ENCODE data around the gene NELL2.

NELL2 gene

DNA sequence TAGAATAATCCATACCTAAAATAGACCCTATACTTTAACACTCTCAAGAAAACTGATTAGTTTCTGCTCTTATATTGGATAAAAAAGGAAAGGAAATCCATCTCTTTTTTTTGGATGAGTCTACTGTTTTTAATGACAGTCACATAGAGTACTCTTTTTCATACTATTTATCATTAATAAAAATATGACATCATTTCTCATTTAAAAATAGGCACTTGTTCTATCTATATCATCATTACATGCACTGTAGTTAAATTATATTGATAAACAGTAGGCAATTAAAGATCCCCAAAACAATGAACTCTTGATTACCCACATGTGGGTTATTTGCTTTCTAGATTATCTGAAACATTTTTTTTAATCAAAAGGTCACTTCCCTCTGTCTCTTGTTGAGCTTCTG is 338.8 kb downstream of the NELL2 start:
- no peak for DNase-seq (ENCODE audit: low read depth, low spot score)

DNA sequence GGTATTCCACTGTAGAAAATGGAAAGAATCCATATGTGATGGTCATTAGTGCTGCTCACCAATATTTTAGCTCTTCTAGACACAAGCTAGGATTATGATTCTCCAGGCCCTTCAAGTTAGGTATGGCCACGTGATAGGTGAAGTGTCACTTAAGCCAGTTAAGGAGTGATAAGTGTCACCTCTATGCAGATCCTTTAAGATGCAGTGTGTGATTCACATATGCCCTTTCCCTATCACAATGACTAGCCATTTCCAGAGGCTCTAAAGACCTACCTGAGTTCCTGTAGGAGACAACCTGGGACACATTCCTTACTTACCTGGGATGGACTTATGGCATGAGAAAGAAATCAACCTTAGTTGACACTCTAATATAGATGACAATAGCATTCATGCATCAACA is 343.2 kb downstream of the NELL2 start:
- DNase-seq (ENCODE audit: low read depth, low spot score): no peak

DNA sequence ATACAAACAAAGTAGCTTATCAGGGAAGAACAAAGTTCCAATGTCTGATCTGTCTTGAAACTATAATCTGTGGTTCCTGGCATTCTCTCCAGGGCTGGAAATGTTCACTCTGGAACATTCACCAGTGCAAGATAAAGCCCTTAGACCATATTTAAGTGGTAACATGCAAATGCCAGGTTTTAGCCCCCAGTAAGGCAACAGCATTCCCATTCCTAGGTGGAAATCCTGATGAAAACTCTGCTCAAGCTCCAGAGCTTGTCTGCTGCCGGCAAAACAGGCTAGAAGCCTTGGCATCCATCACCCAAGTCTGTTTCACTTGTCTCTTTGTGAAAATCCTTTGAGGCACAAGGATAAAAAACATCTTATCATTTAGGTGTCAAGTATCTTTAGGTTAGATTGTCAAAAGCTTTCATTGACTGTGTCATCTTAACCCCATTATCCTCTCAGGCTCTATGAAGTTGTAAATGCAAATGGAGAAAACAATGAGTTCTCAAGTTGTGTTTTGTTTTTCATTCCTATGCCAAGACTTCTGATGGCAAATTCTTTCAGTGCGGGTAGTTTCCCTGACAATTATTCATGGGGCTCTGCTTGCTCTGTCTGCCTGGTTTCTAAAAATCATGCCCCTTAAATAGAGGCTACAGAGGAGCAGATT is 344.7 kb downstream of the NELL2 start:
- DNase-seq (ENCODE audit: low read depth, low spot score): no peak

DNA sequence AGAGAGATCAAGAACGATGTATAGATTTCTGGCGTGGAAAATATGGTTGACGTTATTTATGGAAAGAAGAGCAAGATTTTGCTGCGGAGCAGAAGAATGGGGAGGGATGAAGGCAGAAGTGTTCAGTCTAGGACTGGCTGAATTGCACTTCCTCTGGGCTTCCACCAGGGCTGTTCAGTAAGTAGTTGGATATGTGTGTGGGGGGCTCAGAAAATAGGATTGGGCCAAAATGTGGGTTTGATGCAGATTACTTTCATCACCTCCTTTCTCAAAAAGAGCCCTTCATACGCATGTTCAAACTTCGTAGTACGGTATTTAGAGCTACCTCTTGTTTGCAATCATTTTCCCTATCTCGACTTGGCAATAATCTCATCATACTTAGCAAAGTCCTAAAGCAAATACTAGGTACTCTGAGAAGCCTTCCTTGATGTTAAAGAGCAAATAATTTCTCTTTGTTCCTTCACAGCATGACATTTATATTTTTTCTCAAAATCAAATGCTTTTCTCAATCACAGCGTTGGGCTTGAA is 349.4 kb downstream of the NELL2 start:
- no peak for DNase-seq (ENCODE audit: low read depth, low spot score)

DNA sequence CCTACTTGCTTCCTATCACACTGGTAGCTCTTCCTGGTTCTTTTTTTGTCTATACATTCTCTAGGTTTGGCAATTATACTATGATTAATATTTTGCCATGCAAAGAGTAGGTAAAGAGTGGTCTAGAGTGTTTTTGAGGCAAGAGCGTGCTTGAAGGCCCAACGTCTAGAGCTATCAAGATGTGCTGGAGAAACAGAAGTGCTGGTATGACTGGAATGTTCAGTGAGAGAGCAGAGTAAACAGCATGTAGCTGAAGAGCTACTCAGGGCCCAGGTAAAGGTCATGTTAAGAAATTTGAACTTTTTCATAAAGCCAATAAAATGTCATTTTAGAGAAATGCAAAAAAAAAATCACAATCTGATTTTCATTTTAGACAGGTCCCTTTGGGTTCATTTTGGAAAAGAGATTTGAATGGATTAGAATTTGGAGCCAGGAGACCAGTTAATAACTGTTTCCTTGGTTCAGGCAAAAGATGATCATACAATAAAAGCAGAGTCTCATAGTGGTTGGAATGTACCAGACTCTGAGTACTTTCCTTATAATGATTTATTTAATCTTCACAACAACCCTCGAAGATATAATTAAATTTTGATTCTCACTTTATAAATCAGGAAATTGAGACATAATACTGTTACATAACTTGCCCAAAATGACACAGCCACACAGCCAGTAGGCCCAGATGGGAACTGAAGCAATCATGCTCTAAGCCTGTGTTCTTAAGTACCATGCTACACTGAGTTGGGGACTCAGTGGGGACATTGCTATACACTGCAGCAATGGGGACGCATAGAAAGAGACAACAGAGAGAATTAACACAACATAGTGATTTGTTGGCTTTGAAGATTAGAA is 350.1 kb downstream of the NELL2 start:
- no peak for DNase-seq (ENCODE audit: low read depth, low spot score)

DNA sequence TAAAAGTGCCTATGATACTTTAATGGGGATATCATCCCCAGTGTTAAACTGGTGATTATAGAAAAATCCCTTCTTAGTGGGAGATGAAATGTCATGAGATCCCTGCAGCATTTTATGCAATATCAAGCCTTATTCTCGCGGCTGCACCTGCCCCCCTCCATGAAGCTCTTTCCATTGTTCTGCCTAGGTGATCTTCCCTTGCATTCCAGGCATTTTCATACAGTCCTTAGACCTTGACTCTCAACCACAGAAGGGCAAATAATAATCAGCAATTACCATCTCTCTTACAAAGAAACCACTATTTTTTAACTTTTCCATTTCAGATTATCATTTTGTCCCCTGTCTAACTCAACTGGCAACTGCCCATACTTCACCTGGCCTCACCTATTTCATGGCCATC is 352.3 kb downstream of the NELL2 start:
- no peak for DNase-seq (ENCODE audit: low read depth, low spot score)

DNA sequence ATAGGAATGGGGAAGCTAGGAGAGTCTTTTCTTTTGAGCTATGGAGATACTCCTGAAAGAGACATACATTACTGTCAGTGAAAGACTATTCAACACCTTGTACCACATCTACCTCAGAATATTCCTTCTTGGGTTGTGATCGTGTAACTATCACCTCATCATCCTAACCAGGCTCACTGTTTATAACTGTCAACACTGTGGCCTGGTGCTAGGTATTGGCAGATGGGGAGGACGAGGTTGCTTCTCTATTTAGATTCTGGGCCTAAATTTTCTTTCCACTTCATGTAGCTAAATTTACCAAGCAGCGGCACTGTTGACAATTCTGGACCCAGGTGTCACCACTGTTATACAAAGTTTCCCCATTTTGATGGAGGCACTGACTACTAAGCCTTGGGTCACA is 354.4 kb downstream of the NELL2 start:
- DNase-seq (ENCODE audit: low read depth, low spot score): no peak

DNA sequence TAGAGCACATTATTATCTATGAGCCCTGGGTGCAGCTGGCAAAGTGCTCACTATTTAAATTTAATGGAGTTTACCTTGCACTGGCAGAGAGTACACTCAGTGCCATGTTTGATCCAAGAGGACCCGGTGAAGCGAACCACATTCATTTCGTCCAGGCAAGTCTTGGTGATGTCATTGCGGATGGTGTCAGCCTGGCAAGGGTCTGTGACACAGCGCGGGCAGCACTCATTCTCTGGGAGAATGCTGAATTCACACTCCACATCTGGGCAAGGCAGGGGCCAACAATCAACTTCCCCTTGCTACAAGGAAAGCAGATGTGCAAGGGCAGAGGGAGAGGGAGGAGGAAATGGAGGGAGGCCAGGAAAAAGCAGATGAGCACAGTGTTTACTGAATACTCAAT is 356.2 kb downstream of the NELL2 start:
- no peak for DNase-seq (ENCODE audit: low read depth, low spot score)

DNA sequence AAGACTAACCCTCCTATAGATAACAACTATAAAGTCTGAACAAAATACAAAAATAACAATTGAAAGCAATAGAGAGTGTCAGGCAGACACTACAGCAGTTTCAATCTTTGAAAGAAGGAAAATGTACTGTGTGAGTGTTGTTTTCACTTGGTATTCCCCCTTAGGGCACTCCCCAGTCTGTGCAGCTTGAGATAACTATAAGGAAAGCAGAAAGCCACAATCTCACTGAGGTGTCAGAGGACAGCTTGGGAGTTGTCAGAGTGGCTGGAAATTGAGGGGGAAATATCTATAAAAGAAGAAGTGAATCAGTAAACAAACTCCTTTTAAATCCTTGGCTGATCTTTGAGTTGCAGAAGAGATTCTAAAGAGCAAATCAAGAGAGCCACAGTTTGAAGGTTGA is 364.8 kb downstream of the NELL2 start:
- DNase-seq (ENCODE audit: low read depth, low spot score): no peak

DNA sequence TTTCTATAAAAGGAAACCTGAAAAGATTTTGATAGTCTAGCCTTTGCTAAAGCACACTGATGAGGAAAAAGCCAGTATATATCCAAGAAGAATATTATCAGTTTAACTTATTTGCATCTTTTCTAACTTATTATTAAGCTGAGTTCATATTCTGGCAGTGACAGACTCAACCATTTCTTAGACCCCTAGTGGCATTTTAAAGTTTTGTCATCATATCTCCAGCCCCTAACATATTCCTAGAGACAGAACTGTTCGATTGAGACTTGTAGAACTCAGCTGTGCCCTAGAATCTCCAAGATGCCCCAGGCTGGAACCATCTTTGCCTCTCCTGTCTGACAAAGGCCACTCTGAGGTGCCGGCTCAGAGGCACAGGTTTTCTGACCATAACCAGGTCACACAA is 365.6 kb downstream of the NELL2 start:
- no peak for DNase-seq (ENCODE audit: low read depth, low spot score)

DNA sequence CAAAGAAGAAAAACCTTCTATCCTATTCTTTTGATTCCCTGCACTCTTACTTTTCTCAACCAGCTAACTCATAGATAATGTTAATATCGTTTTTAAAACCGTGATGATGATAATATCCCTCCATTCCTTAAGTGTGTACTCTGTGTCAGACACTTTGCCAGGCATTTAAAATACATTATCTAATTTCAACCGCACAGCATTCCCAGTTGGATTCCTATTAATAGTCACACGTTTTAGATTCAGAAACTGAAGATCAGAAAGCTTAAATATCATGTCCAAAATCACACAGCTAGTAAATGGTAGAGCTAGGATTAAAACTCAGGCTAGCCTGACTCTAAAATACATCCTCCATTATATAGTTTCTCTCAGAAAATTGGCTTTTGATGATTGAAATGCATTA is 366.0 kb downstream of the NELL2 start:
- no peak for DNase-seq (ENCODE audit: low read depth, low spot score)

DNA sequence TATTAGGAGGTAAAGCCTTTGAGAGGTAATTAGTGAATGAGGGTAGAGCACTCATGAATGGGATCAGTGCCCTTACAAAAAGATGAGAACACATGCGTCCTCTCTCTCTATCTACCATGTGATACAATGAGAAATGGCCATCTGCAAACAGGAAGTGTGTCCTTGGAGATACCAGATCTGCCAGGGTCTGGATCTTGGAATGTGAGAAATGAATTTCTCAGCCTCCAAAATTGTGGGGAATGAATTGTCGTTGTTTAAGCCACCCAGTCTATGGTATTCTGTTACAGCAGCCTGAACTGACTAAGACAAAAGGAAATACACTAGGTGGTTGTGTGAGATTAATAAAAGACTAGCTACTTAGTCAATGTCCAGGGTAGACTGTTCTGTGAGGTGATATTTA is 366.6 kb downstream of the NELL2 start:
- DNase-seq (ENCODE audit: low read depth, low spot score): no peak

DNA sequence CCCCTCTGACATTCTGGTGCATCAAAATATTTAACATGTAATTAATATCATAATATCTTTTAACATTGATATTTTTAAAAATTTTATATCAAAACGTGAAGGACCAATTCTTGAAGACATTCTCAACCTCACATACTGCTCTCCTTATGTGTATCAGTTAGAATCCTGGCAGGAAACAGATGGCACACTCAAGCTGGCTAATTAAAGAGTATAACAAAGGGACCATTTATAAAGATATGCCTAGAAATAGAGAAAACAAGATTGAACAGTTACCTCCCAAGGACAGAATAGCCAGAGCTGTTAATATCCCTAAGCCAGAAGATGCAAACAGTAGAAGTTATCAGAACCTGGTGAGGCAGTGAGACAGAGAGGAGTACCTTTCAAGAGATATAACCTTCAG is 368.7 kb downstream of the NELL2 start:
- no peak for DNase-seq (ENCODE audit: low read depth, low spot score)

DNA sequence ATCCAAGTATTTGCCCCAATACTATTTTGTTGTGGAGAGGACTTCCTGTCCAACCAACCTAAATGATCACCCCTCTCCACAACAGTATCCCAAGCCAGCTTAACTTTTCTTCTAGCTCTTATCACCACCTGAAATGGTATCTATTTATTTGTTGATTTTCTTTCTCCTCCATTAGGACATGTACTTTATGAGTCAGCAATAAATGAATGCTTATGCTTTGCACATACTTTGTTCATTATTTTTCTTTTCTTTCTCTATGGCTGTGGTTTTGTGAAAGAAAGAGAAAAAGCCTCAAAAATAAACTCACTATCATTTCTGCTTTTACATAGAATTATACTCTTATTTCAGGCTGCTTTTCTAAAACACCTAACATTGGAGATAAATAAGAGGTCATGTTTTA is 371.3 kb downstream of the NELL2 start:
- DNase-seq (ENCODE audit: low read depth, low spot score): no peak

DNA sequence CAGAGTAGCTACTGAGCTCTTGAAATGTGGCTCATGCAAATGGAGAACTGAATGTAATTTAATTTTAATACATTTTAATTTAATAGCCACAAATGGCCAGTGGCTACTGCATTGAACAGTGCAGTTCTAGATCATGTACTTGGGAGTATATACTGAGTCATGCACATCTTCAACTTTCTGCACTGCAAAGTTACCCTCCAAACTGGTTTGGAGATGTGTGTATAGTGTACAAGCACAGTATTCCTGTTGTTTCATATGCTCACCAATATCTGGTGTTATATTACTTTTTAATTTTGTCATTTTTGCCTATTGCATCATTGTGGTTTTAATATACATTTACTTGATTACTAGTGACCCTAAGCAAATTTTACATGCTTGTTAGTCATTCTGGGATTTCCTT is 372.8 kb downstream of the NELL2 start:
- DNase-seq (ENCODE audit: low read depth, low spot score): no peak

DNA sequence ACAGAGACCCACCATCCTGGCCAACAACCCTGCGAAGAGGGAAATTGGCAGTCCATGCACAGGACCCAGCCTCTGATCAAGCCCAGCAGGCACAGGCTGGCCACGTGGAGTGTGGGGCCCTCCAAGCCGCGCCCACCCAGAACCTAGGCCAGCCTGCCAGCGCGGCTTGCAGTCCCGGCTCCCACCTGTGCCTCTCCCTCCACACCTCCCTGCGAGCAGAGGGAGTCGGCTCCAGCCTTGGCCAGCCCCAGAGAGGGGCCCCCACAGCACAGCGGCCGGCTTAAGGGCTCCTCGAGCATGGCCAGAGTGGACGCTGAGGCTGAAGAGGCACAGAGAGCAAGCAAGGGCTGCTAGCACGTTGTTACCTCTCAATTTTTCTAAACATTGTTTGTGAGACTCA is 373.4 kb downstream of the NELL2 start:
- DNase-seq (ENCODE audit: low read depth, low spot score): no peak

DNA sequence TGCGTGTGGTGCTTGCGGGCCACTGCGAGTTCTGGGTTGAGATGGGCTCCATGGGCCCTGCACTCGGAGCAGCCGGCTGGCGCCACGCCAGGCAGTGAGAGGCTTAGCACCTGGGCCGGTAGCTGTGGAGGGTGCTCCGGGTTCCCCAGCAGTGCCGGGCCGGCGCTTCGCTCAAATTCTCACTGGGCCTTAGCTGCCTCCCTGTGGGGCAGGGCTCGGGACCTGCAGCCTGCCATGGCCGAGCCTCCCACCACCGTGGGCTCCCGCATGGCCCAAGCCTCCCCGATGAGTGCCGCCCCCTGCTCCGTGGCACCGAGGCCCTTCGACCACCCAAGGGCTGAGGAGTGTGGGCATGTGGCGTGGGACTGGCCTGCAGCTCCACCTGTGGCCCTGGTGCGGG is 375.7 kb downstream of the NELL2 start:
- DNase-seq (ENCODE audit: low read depth, low spot score): no peak

DNA sequence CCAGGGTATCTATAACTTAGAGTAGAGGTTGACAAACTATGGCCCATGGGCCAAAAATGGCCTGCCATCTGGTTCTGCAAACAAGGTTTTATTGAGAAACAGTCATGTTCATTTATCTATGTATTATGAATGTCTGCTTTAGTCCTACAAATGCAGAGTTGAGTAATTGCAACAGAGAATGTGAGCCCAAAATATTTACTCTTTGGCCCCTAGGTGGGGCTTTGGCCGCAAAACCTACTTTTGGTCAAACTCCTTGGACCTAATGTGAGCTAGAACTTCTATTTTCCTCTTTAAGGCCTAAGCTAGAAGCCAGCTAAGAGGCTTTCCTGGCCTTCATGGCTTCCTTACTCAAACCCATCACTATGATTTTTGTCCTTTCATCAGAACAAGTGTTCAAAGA is 379.1 kb downstream of the NELL2 start:
- no peak for DNase-seq (ENCODE audit: low read depth, low spot score)

DNA sequence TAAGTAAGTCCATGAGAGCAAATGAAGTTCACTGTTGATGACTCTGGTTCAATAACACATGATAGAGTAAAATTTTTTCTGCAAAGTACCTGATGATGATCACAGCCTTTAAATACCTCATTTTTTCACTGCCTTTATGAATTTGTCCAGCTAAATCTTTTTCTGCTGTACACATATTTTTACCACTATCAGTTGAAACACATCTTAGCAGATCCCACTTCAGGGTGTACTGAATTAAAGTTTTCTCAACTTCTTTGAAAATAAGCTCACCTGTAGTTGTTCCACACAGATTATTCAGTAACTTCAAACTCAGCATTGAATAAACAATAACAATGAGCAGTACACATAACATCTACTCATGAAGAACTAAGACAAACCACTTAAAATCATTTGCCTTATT is 385.9 kb downstream of the NELL2 start:
- DNase-seq (ENCODE audit: low read depth, low spot score): no peak

DNA sequence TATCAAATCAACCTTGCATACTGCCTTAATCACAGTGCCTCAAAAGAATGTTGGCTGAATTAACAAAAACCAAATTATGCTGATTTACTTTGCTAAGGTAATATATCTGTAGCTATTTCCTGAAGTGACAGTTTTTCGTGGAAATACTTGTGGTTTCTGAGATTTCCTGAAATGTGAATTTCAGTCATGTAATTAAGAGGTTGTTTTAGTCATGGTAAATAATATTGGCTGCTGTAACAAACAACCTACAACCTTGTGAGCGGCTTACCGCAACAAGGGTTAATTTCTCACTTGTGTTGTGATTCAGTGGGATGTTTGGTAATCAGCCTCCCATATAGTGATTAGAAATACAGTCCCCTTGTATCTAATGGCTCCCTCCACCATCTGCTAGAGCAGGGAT is 387.9 kb downstream of the NELL2 start:
- DNase-seq (ENCODE audit: low read depth, low spot score): no peak

DNA sequence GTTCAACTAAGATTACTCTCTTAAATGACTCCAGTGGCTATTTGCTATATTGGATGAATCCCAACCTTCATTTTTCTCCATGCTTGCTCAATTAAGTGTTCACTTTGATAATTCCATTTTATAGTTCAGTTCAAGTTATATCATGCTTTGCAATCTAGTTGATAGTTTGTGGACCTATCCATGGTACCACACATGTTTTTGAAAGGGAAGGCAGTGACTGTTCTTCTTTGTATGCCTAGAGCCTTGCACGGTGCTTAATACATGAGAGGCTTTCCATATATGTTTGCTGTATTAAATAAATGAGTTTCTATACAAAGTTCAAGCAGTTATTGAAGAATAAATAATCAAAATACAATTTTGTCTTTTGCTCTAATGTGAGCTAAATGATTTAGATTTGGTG is 391.3 kb downstream of the NELL2 start:
- no peak for DNase-seq (ENCODE audit: low read depth, low spot score)

DNA sequence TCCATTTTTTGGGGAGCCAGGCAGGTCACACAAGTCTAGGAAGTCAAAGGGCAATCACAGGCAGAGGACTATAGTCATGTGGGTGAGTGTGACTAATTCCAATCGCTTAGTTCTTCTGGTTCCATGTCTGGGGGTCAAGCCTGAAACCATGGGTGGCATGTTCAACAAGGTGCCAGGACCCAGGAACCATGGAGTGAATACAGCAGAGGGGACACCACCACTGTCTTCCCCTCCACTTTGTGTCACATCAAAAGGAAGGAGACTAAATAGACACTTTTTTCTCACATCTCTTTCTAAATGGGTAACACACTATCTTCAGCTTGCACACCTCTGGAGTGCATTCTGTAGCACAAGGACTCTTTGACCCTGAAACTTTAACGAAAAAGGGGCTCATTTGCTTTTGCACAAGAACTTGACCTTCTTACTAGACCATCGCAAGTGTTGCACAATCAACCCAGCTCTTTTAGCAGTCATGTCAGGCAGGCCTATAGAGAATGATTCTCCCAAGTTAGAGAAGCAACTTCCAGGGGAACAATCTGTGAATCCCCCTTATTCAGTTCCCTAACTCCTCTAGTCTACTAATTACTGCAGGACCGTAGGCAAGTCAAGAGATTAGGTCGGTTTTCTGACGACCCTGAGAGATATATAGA is 398.7 kb downstream of the NELL2 start:
- no peak for DNase-seq (ENCODE audit: low read depth, low spot score)

DNA sequence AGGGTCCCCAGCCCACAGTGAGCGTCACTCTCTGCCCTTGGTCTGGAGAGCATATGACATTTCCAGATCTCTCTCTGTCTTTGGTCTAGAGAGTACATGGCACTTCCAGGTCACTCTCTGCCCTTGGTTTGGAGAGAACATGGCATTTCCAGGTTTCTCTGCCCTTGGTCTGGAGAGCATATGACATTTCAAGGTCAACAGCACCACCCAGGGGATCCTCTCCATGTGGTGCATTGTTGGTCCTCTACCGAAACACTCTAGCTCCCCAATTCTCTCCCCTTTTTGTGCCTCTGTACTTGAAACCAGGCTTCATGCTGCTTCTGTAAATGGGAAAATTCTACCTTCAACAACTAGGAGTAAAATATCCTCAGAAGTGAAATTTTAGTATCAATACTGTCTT is 399.4 kb downstream of the NELL2 start:
- no peak for DNase-seq (ENCODE audit: low read depth, low spot score)

Data from brain pericyte (primary cell).